K562 (cell line): ENCODE data around the gene YPEL3. TPM values are rescaled to one million over a fixed set of nuclear protein-coding genes. Genes with fewer than 3 reads are reported as not detected.
A peak's percentile ranks its signal among the peaks of the same experiment; 100 is the strongest.

ENCODE experiments used
- ATAC-seq: fragments of 200-7000 bp; cut with Tn5 transposase; 3 replicates; pipeline ENCODE4 v1.9.1; 2020; ENCODE audit warnings: moderate library complexity
- BruUV-seq: library from RNA; stranded (reverse); fragments of 400-500 nt; replicated peaks from 2 replicates; lab custom pipeline; 2021; lab: Mats Ljungman, UMichigan
- CTCF ChIA-PET: fragments of 300-600 bp; formaldehyde crosslinking; extraction: SDS; loops from one replicate; lab custom pipeline; 2021; ENCODE audit warnings: low intra/inter-chr PET ratio; lab: Yijun Ruan, JAX
- POLR2A ChIA-PET: fragments of 300-600, 350-650 bp; sonication (Branson Sonifier 250); formaldehyde crosslinking; extraction: SDS; loops from one replicate; lab custom pipeline; 2021; ENCODE audit warnings: antibody characterized with exemption, inconsistent platforms; lab: Yijun Ruan, JAX
- DNase-seq, 4 experiments: peaks; one replicate each; pipeline versions ENCODE4 v3.0.0 to v3.0.0-alpha.2; 2011 to 2018; ENCODE audit warnings: low spot score in 3 of 4, mixed read lengths in 3 of 4; ENCODE audit errors: extremely low read depth in 1 of 4
- FAIRE-seq: peaks from 2 replicates; lab custom pipeline; 2011; peaks lifted over from hg19 to GRCh38; lab: Jason Lieb, UNC
- H2AFZ ChIP-seq: 2 replicates; pipeline ENCODE4 v1.6.0; 2011; ENCODE audit warnings: low read depth, low read length, control low read depth, inconsistent platforms
- H3K27ac ChIP-seq: fragments of 200-600 bp; 3 replicates; pipeline ENCODE4 v1.8.0; 2011; ENCODE audit warnings: low read depth, mild to moderate bottlenecking, control low read depth, inconsistent platforms, low read length, moderate library complexity, mixed read lengths; ENCODE audit errors: extremely low read depth
- H3K27me3 ChIP-seq, 2 experiments: fragments of 300-600 bp in 1 of 2; 2 replicates in 1 of 2; 3 replicates in 1 of 2; pipeline versions ENCODE4 v1.6.0 to v1.8.0; 2011; ENCODE audit warnings: inconsistent platforms in 2 of 2, low read length in 2 of 2, mild to moderate bottlenecking in 1 of 2, mixed read lengths in 1 of 2, moderate library complexity in 1 of 2; ENCODE audit not compliant: control insufficient read depth in 2 of 2, insufficient read depth in 2 of 2
- H3K36me3 ChIP-seq: fragments of 300-600 bp; 3 replicates; pipeline ENCODE4 v1.8.0; 2011; ENCODE audit warnings: mild to moderate bottlenecking, low read length, inconsistent platforms; ENCODE audit not compliant: control insufficient read depth, insufficient read depth
- H3K4me1 ChIP-seq, 2 experiments: fragments of 200-600 bp in 1 of 2; replicated peaks in 1 of 2; 2 replicates in 1 of 2; 3 replicates in 1 of 2; pipeline versions ENCODE4 v1.5.1 to v1.8.0; 2011; ENCODE audit warnings: inconsistent platforms in 2 of 2, low read length in 2 of 2, mild to moderate bottlenecking in 1 of 2, mixed read lengths in 1 of 2, moderate library complexity in 1 of 2; ENCODE audit not compliant: control insufficient read depth in 2 of 2, insufficient read depth in 2 of 2
- H3K4me2 ChIP-seq: 2 replicates; pipeline ENCODE4 v1.6.1; 2011; ENCODE audit warnings: low read length, control low read depth, inconsistent platforms, mixed read lengths; ENCODE audit not compliant: insufficient read depth
- H3K4me3 ChIP-seq: fragments of 200-600 bp; sonication (generic), shearing (Covaris generic); 2 replicates; pipeline ENCODE4 v1.5.1; 2016; ENCODE audit warnings: control low read depth, inconsistent platforms
- H3K79me2 ChIP-seq: fragments of 200-600 bp; 3 replicates; pipeline ENCODE4 v1.8.0; 2011; ENCODE audit warnings: low read length, inconsistent platforms; ENCODE audit not compliant: control insufficient read depth, insufficient read depth
- H3K9ac ChIP-seq, 2 experiments: 2 replicates each; pipeline versions ENCODE4 v1.6.0 to v1.6.1; 2011; ENCODE audit warnings: low read depth in 2 of 2, low read length in 2 of 2, control low read depth in 1 of 2, inconsistent platforms in 1 of 2, mild to moderate bottlenecking in 1 of 2, mixed read lengths in 1 of 2; ENCODE audit not compliant: insufficient read depth in 1 of 2
- H3K9me1 ChIP-seq: one replicate; pipeline ENCODE4 v1.6.0; 2011; ENCODE audit warnings: inconsistent platforms, mild to moderate bottlenecking, low read length, moderate library complexity; ENCODE audit not compliant: control insufficient read depth, insufficient read depth
- H3K9me3 ChIP-seq: replicated peaks from 2 replicates; pipeline ENCODE4 v1.5.1; 2011; ENCODE audit warnings: low read depth, low read length, inconsistent platforms; ENCODE audit not compliant: control insufficient read depth, insufficient read depth
- H4K20me1 ChIP-seq: replicated peaks from 2 replicates; pipeline ENCODE4 v1.6.1; 2011; ENCODE audit warnings: low read length, inconsistent platforms, mixed read lengths; ENCODE audit not compliant: control insufficient read depth, insufficient read depth
- CHCHD3 ChIP-seq: fragments of 250-450 bp; sonication (Bioruptor Pico); IDR thresholded peaks from 2 replicates; pipeline ENCODE4 v2.1.2; 2022; ENCODE audit warnings: mild to moderate bottlenecking
- FIP1L1 ChIP-seq: fragments of 200-400 bp; formaldehyde crosslinking; IDR thresholded peaks from 2 replicates; pipeline ENCODE4 v1.6.1; 2018; ENCODE audit warnings: mild to moderate bottlenecking, low read depth, low read length; ENCODE audit not compliant: poor library complexity, severe bottlenecking
- ILK ChIP-seq: fragments of 450-650 bp; IDR thresholded peaks from 2 replicates; pipeline ENCODE4 v1.6.1; 2016; ENCODE audit warnings: missing genetic modification characterization, low read depth, mild to moderate bottlenecking, missing compliant biosample characterization, moderate library complexity, borderline replicate concordance
- JUND ChIP-seq, 2 experiments: IDR thresholded peaks; 2 replicates in 1 of 2; 3 replicates in 1 of 2; pipeline ENCODE4 v1.6.1; 2011; ENCODE audit warnings: borderline replicate concordance in 2 of 2, low read depth in 2 of 2, low read length in 2 of 2, improper control_type of control experiment in 1 of 2, missing biosample characterization in 1 of 2, missing genetic modification characterization in 1 of 2, missing genetic modification reagents in 1 of 2
- MAX ChIP-seq: sonication (generic); formaldehyde crosslinking; IDR thresholded peaks from 2 replicates; pipeline ENCODE4 v1.9.0; 2022; ENCODE audit warnings: mild to moderate bottlenecking, missing genetic modification reagents
- MYC ChIP-seq, 2 experiments: fragments of 250-450 bp in 1 of 2; sonication (Bioruptor Pico) in 1 of 2; IDR thresholded peaks; 2 replicates each; pipeline versions ENCODE4 v1.5.1 to v1.6.1; 2012 to 2021; ENCODE audit warnings: low read depth in 2 of 2, borderline replicate concordance in 1 of 2, improper control_type of control experiment in 1 of 2, low read length in 1 of 2, mild to moderate bottlenecking in 1 of 2, moderate library complexity in 1 of 2
- NFRKB ChIP-seq: fragments of 450-650 bp; IDR thresholded peaks from 2 replicates; pipeline ENCODE4 v1.6.1; 2016; ENCODE audit warnings: low read depth
- SUPT5H ChIP-seq: fragments of 450-650 bp; IDR thresholded peaks from 2 replicates; pipeline ENCODE4 v1.6.1; 2016
- ZC3H11A ChIP-seq: IDR thresholded peaks from 2 replicates; pipeline ENCODE4 v1.6.1; 2012; ENCODE audit warnings: low read depth, low read length, improper control_type of control experiment
- ZFX ChIP-seq: sonication (generic); formaldehyde crosslinking; IDR thresholded peaks from 2 replicates; pipeline ENCODE4 v1.8.0; 2022; ENCODE audit warnings: mild to moderate bottlenecking, missing genetic modification reagents, moderate library complexity
- ZNF24 ChIP-seq: fragments of 450-650 bp; IDR thresholded peaks from 2 replicates; pipeline ENCODE4 v1.6.1; 2016
- ZNF274 ChIP-seq: IDR thresholded peaks from 2 replicates; pipeline ENCODE4 v1.6.1; 2011; ENCODE audit warnings: low read depth, mild to moderate bottlenecking, low read length, moderate library complexity, borderline replicate concordance
- ZNF75A ChIP-seq: fragments of 450-650 bp; formaldehyde crosslinking; IDR thresholded peaks from 2 replicates; pipeline ENCODE4 v1.4.0; 2020; ENCODE audit warnings: mild to moderate bottlenecking
- ZNF830 ChIP-seq: fragments of 250-450 bp; sonication (Bioruptor Pico); IDR thresholded peaks from 2 replicates; pipeline ENCODE4 v1.5.0; 2021; ENCODE audit warnings: mild to moderate bottlenecking
- WGBS: fragments of 100-300 bp; shearing (Covaris generic); methylation state at CpG from one replicate; pipeline ENCODE4 v1.1.6; 2016; ENCODE audit warnings: low coverage, mixed read lengths; ENCODE audit not compliant: insufficient coverage; ENCODE audit errors: missing lambda C conversion rate; 5-methylcytosine and 5-hydroxymethylcytosine counted together
- in situ Hi-C: fragments of 300-500 bp; cut with MboI; formaldehyde crosslinking; loops from 4 replicates; pipeline ENCODE4 v1.15.0; 2018; ENCODE audit warnings: inconsistent platforms, mixed read lengths
- intact Hi-C: fragments of 100-400 bp; cut with micrococcal nuclease; formaldehyde crosslinking; loops from 2 replicates; pipeline ENCODE4 v1.14.2; 2022
- polyA plus RNA-seq, 8 experiments: library from polyadenylated mRNA; depleted of rRNA in 4 of 8; stranded (reverse) in 5 of 8; unstranded in 3 of 8; fragments of >200 nt; fragmentation: Nextera tagmentation in 2 of 8; fragmentation: Illumina TruSeq in 1 of 8; extraction: Ambion mirVana in 2 of 8; extraction: Trizol in 1 of 8; gene quantifications; 2 replicates each; pipeline versions ENCODE4 v1.2.1 to v1.2.3, GENCODE V29; 2011 to 2014; ENCODE audit warnings: inconsistent platforms in 1 of 8, missing spikeins in 1 of 8
- total RNA-seq, 7 experiments: library from RNA; depleted of rRNA in 6 of 7; stranded (reverse); fragments of >200 nt in 6 of 7; fragmentation: Illumina TruSeq in 2 of 7; extraction: Trizol in 2 of 7; gene quantifications; 2 replicates each; pipeline versions ENCODE4 v1.2.1 to v1.2.3, GENCODE V29; 2011 to 2021; ENCODE audit warnings: low replicate concordance in 1 of 7

Gene YPEL3
- total and polyA plus RNA-seq, 9 of the 15 experiments (the other 6 are each of a cell fraction or from before 2014, with no cell fraction given): 0.41 to 15.0 (median 2.9) TPM

GRCh38 chr16:30066761-30067583, 29.0 kb downstream of the YPEL3 start (continued):
- TF ChIP-seq MAX (CRISPR knock-in tag) (0 out of 2 replicates have a peak, but pooled peaks have one; percentile 27), ZFX (CRISPR knock-in tag) (peak; percentile 48), FIP1L1 (no peak)

DNA sequence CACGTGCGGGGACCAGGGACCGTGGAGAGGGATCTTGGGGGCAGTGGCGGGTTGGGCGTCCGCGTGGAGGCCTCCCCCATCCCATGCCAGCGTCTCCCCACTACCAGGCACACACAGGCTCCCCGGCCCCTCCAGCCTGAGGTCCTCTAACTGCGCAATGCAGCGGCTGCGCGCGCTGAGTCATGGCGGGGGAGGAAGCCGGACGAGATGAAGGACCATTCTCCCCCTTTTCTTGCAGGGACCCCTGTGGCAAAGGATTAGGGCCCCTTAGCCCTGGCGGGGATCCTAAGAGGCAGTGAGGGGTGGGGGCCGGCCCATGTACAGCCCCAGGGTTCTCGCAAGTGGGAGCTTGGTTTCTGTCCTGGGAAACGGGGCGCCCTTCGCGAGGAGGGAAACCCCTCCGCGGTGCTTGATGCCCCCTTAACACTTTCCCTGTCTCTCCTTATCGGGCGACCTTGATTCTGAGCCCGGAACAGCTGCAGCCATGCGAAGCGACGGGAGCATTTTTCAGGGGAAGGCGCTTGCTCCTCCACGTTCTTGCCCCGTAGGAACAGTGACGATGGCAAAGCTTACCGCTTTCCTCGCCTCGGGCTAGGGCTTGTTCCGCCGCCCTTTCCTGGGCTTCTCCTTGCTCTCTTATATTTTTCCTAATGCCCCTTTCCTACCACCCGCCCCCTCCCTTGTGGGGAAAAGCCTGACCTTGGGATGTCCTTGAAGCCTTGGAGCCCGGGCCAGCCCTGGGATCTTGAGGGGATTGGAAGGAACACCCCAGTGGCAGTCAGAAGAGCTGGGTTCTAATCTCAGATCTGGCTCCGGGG, 29.9 kb downstream of the YPEL3 start:
- Histone ChIP-seq H3K9ac (peak overlapping the region; percentile 93 to 98), H3K9me1 (peaks cover 17% of the 10 kb centered on the region), H3K79me2 (peaks cover 77% of the 10 kb centered on the region), H3K4me2 (peak overlapping the region; percentile 99), H4K20me1 (peaks cover 46% of the 10 kb centered on the region), H3K9me3 (no peaks in the 10 kb centered on the region), H3K4me3 (peak overlapping the region; percentile 88), H3K27ac (peak overlapping the region; percentile 99), H2AFZ (no peak overlapping the region; the same call in 1 of the 2 replicates), H3K36me3 (peaks cover 51% of the 10 kb centered on the region), H3K4me1 (peaks cover 47 to 59% of the 10 kb centered on the region in 2 experiments), H3K27me3 (no peaks in the 10 kb centered on the region)
- in situ Hi-C loops: no loop called here
- WGBS: under 1% methylated on average over 30 of the region's 44 CpGs
- peak; percentile 30 for ATAC-seq
- ChIA-PET CTCF (no interaction called here), POLR2A (interaction anchor here (0.7 to 2.7 kb wide), 17 partner anchors 8 to 262 kb away, joined by 3 to 29 read pairs (median 5); partner anchors contain the start of genes PPP4C, PRRT2 and TBX6)
- no peak for FAIRE-seq
- TSS peak; percentile 44 for BruUV-seq
- intact Hi-C loops: loop anchor here (10.0 kb wide), 2 partner anchors 309 to 589 kb away; partner anchors contain the start of genes FBRS, MYL11, PRR14 and TBC1D10B
- peak; percentile 64 to 79 (median 74) for DNase-seq
- TF ChIP-seq ILK (tag): no peak
- no peak for TF ChIP-seq ZNF274
- no peak for TF ChIP-seq MYC (IDR thresholded peaks at IDR 0.05; ENCODE audit: low read depth, low read length)
- TF ChIP-seq MYC (CRISPR knock-in tag; IDR thresholded peaks at IDR 0.05; ENCODE audit: borderline replicate concordance, low read depth): no peak
- TF ChIP-seq ZC3H11A: no peak
- 0 out of 2 replicates have a peak, but pooled peaks have one; percentile 39 for TF ChIP-seq ZNF830
- TF ChIP-seq ZNF24: no peak
- TF ChIP-seq NFRKB: peak; percentile 29; the same call in 1 of the 2 replicates
- no peak for TF ChIP-seq ZNF75A (CRISPR knock-in tag)
- peak; percentile 63; the same call in 1 of the 2 replicates for TF ChIP-seq SUPT5H
- TF ChIP-seq JUND (IDR thresholded peaks at IDR 0.05; ENCODE audit: borderline replicate concordance, low read depth, low read length): peak; percentile 49; the same call in 1 of the 2 replicates
- TF ChIP-seq JUND (tag; IDR thresholded peaks at IDR 0.05; ENCODE audit: borderline replicate concordance, low read depth, low read length): no peak
- no peak for TF ChIP-seq CHCHD3
